HepG2 (cell line): ENCODE measurements around the gene ALK. TPM values are rescaled to one million over a fixed set of nuclear protein-coding genes. Genes with fewer than 3 reads are reported as not detected.
A peak's percentile ranks its signal among the peaks of the same experiment; 100 is the strongest.

Source experiments
- ARNT2 ChIP-seq: sonication (generic); formaldehyde crosslinking; IDR thresholded peaks from 2 replicates; pipeline ENCODE4 v1.8.0; 2022; ENCODE audit warnings: mild to moderate bottlenecking, low read depth, missing genetic modification reagents, moderate library complexity
- BCL6 ChIP-seq: IDR thresholded peaks from 2 replicates; pipeline ENCODE4 v1.6.1; 2016; ENCODE audit warnings: missing genetic modification reagents, missing compliant biosample characterization
- BRCA1 ChIP-seq: sonication (generic); formaldehyde crosslinking; IDR thresholded peaks from 2 replicates; pipeline ENCODE4 v1.4.0; 2020; ENCODE audit warnings: missing genetic modification reagents
- GTF3A ChIP-seq: sonication (generic); formaldehyde crosslinking; conservative IDR thresholded peaks from 2 replicates; pipeline ENCODE4 v1.4.0; 2020; ENCODE audit warnings: mild to moderate bottlenecking, missing genetic modification reagents
- GZF1 ChIP-seq: sonication (generic); formaldehyde crosslinking; IDR thresholded peaks from 2 replicates; pipeline ENCODE4 v1.5.1; 2020; ENCODE audit warnings: mild to moderate bottlenecking, missing genetic modification reagents
- KDM5B ChIP-seq: sonication (generic); formaldehyde crosslinking; IDR thresholded peaks from 2 replicates; pipeline ENCODE4 v1.4.0; 2020; ENCODE audit warnings: missing genetic modification reagents, mild to moderate bottlenecking, borderline replicate concordance
- MIER2 ChIP-seq: IDR thresholded peaks from 2 replicates; pipeline ENCODE4 v1.6.1; 2016; ENCODE audit warnings: missing biosample characterization, missing genetic modification reagents
- RAD51 ChIP-seq: fragments of 450-650 bp; IDR thresholded peaks from 2 replicates; pipeline ENCODE4 v1.6.1; 2016; ENCODE audit warnings: borderline replicate concordance
- RCOR2 ChIP-seq: IDR thresholded peaks from 2 replicates; pipeline ENCODE4 v1.6.1; 2016; ENCODE audit warnings: missing biosample characterization, missing genetic modification reagents
- ZNF101 ChIP-seq: sonication (generic); formaldehyde crosslinking; IDR thresholded peaks from 2 replicates; pipeline ENCODE4 v1.4.0; 2020; ENCODE audit warnings: mild to moderate bottlenecking, low read depth, missing genetic modification reagents, borderline replicate concordance
- ZNF260 ChIP-seq: sonication (generic); formaldehyde crosslinking; IDR thresholded peaks from 2 replicates; pipeline ENCODE4 v1.4.0; 2020; ENCODE audit warnings: missing genetic modification reagents, low read depth, mild to moderate bottlenecking, borderline replicate concordance
- ZNF329 ChIP-seq: sonication (generic); formaldehyde crosslinking; IDR thresholded peaks from 2 replicates; pipeline ENCODE4 v1.9.0; 2021; ENCODE audit warnings: low read depth, mild to moderate bottlenecking, missing genetic modification reagents
- polyA plus RNA-seq, 8 experiments: library from polyadenylated mRNA; depleted of rRNA in 3 of 8; stranded (reverse) in 7 of 8; unstranded in 1 of 8; fragments of >200 nt; fragmentation: Illumina TruSeq in 4 of 8; extraction: Trizol in 4 of 8; gene quantifications; 2 replicates each; pipeline versions ENCODE4 v1.2.1 to v1.2.3, GENCODE V29; 2011 to 2016; ENCODE audit warnings: low read depth in 4 of 8, missing spikeins in 1 of 8, mixed read lengths in 1 of 8; ENCODE audit not compliant: insufficient read depth in 1 of 8
- total RNA-seq, 5 experiments: library from RNA; depleted of rRNA; stranded (reverse); fragments of >200 nt; fragmentation: Illumina TruSeq; extraction: Trizol; gene quantifications; 2 replicates each; pipeline ENCODE4 v1.2.3, GENCODE V29; 2016; ENCODE audit warnings: low read depth in 1 of 5
- TF ChIP-seq, protein P1 (sequence below): sonication (generic); formaldehyde crosslinking; conservative IDR thresholded peaks from 2 replicates; pipeline ENCODE4 v1.4.0; 2020; ENCODE audit warnings: missing genetic modification reagents
- TF ChIP-seq, protein P2 (sequence below): sonication (generic); formaldehyde crosslinking; IDR thresholded peaks from 2 replicates; pipeline ENCODE4 v1.5.0; 2020; ENCODE audit warnings: mild to moderate bottlenecking, missing genetic modification reagents, moderate library complexity
- TF ChIP-seq, protein P3 (sequence below): sonication (generic); formaldehyde crosslinking; IDR thresholded peaks from 2 replicates; pipeline ENCODE4 v1.4.0; 2020; ENCODE audit warnings: mild to moderate bottlenecking, missing genetic modification reagents
- TF ChIP-seq, protein P4 (sequence below): sonication (generic); formaldehyde crosslinking; IDR thresholded peaks from 2 replicates; pipeline ENCODE4 v1.8.1; 2023; ENCODE audit warnings: missing genetic modification reagents, mild to moderate bottlenecking, borderline replicate concordance

ALK gene
- total and polyA plus RNA-seq, 2 of the 13 experiments (the other 11 are each of a cell fraction or from before 2014, with no cell fraction given) = not detected

DNA sequence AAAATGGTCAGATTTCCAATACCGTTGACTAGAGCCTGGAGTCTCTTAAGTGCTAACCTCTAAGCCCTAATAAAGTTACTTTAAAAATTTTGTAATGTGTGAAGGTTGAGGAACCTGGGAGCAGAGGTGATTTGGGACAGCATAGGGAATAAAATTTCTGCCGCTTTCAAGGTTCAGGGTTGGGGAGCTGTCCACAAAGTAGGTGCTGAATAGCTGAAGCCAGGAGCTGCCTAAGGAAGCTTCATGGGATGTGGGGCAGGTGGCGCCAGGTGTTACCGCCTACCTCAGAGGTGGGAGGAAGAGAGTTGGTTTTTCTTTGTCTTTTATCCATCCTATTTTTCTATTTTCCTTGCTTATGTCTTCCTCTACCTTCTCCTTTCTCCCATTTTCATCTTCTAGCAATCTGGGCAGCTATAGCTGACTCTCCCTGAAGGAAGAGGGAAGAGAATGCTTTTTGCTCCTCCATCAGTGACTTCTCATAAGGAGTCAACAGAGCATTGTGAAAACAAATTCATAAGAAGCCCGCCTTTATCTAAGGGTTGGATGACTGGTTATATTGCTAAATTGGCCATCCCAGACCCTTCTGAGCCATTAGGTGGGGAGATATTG is 627.5 kb downstream of the ALK start (continued):
- TF ChIP-seq RCOR2 (no peak), BRCA1 (CRISPR knock-in tag) (0 out of 2 replicates have a peak, but pooled peaks have one; percentile 60), ZNF260 (CRISPR knock-in tag) (no peak), ZNF329 (CRISPR knock-in tag) (no peak), GTF3A (CRISPR knock-in tag) (no peak), RAD51 (no peak), ZNF101 (CRISPR knock-in tag) (no peak), BCL6 (CRISPR knock-in tag) (no peak), KDM5B (CRISPR knock-in tag) (no peak), ARNT2 (CRISPR knock-in tag) (no peak), MIER2 (peak; percentile 98), GZF1 (CRISPR knock-in tag) (no peak)
- TF ChIP-seq, protein P1, sequence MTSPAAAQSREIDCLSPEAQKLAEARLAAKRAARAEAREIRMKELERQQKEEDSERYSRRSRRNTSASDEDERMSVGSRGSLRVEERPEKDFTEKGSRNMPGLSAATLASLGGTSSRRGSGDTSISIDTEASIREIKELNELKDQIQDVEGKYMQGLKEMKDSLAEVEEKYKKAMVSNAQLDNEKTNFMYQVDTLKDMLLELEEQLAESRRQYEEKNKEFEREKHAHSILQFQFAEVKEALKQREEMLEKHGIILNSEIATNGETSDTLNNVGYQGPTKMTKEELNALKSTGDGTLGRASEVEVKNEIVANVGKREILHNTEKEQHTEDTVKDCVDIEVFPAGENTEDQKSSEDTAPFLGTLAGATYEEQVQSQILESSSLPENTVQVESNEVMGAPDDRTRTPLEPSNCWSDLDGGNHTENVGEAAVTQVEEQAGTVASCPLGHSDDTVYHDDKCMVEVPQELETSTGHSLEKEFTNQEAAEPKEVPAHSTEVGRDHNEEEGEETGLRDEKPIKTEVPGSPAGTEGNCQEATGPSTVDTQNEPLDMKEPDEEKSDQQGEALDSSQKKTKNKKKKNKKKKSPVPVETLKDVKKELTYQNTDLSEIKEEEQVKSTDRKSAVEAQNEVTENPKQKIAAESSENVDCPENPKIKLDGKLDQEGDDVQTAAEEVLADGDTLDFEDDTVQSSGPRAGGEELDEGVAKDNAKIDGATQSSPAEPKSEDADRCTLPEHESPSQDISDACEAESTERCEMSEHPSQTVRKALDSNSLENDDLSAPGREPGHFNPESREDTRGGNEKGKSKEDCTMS (CRISPR knock-in tag) = 0 out of 2 replicates have a peak, but pooled peaks have one; percentile 64
- TF ChIP-seq, protein P2, sequence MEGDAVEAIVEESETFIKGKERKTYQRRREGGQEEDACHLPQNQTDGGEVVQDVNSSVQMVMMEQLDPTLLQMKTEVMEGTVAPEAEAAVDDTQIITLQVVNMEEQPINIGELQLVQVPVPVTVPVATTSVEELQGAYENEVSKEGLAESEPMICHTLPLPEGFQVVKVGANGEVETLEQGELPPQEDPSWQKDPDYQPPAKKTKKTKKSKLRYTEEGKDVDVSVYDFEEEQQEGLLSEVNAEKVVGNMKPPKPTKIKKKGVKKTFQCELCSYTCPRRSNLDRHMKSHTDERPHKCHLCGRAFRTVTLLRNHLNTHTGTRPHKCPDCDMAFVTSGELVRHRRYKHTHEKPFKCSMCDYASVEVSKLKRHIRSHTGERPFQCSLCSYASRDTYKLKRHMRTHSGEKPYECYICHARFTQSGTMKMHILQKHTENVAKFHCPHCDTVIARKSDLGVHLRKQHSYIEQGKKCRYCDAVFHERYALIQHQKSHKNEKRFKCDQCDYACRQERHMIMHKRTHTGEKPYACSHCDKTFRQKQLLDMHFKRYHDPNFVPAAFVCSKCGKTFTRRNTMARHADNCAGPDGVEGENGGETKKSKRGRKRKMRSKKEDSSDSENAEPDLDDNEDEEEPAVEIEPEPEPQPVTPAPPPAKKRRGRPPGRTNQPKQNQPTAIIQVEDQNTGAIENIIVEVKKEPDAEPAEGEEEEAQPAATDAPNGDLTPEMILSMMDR (CRISPR knock-in tag) = no peak
- TF ChIP-seq, protein P3, sequence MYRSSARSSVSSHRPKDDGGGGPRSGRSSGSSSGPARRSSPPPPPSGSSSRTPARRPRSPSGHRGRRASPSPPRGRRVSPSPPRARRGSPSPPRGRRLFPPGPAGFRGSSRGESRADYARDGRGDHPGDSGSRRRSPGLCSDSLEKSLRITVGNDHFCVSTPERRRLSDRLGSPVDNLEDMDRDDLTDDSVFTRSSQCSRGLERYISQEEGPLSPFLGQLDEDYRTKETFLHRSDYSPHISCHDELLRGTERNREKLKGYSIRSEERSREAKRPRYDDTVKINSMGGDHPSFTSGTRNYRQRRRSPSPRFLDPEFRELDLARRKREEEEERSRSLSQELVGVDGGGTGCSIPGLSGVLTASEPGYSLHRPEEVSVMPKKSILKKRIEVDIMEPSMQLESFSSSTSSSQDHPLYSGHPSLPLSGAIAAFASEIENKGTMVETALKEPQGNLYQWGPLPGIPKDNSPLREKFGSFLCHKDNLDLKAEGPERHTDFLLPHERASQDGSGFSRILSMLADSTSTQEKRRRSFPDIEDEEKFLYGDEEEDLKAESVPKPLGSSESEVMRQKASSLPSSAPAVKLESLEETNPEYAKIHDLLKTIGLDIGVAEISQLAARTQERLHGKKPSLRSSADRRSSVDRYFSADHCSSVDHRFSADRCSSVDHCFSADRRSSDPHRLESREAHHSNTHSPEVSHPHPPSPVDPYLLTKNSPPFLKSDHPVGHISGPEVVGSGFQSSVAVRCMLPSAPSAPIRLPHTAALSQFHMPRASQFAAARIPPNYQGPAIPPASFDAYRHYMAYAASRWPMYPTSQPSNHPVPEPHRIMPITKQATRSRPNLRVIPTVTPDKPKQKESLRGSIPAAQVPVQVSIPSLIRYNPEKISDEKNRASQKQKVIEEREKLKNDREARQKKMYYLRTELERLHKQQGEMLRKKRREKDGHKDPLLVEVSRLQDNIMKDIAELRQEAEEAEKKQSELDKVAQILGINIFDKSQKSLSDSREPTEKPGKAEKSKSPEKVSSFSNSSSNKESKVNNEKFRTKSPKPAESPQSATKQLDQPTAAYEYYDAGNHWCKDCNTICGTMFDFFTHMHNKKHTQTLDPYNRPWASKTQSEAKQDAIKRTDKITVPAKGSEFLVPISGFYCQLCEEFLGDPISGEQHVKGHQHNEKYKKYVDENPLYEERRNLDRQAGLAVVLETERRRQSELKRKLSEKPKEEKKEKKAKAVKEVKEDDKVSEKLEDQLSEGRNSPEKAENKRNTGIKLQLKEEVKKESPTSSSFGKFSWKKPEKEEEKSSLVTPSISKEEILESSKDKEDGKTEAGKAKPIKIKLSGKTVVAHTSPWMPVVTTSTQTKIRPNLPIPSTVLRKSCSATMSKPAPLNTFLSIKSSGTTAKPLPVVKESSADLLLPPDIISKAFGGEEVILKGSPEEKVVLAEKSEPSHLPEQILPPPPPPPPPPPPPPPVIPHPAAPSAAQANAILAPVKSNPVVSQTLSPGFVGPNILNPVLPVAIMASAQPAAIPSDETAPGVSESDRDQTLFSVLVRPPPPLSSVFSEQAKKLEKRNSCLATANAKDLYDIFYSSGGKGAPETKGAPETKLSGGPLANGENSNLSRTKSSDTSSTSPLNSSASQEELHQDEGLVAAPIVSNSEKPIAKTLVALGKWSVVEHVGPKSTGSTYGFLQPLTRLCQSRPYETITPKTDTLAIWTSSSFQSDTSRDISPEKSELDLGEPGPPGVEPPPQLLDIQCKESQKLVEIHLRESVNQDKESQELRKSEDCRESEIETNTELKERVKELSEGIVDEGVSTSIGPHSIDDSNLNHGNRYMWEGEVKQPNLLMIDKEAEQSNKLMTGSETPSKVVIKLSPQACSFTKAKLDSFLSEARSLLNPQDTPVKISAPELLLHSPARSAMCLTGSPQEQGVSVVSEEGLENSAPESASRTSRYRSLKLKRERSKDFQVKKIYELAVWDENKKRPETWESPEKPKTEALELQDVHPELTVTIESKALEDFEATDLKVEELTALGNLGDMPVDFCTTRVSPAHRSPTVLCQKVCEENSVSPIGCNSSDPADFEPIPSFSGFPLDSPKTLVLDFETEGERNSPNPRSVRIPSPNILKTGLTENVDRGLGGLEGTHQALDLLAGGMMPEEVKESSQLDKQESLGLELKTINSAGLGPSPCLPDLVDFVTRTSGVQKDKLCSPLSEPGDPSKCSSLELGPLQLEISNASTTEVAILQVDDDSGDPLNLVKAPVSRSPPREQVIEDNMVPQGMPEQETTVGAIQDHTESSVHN (CRISPR knock-in tag) = no peak
- TF ChIP-seq, protein P4, sequence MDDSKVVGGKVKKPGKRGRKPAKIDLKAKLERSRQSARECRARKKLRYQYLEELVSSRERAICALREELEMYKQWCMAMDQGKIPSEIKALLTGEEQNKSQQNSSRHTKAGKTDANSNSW = no peak
